GM12892 (cell line): ENCODE measurements around the gene TYW1B.
"Not testable (repeated sequence)": the region's sequence is repeated elsewhere in the genome, so short reads cannot be mapped to it uniquely, and the experiment has no call there.

Experiments used
- POLR2A ChIP-seq: IDR thresholded peaks from 2 replicates; pipeline ENCODE4 v1.6.1; 2011; ENCODE audit warnings: low read depth, low read length, control low read depth
- POLR2AphosphoS5 ChIP-seq: IDR thresholded peaks from 2 replicates; pipeline ENCODE4 v1.6.1; 2011; ENCODE audit warnings: low read depth, low read length, control low read depth

DNA sequence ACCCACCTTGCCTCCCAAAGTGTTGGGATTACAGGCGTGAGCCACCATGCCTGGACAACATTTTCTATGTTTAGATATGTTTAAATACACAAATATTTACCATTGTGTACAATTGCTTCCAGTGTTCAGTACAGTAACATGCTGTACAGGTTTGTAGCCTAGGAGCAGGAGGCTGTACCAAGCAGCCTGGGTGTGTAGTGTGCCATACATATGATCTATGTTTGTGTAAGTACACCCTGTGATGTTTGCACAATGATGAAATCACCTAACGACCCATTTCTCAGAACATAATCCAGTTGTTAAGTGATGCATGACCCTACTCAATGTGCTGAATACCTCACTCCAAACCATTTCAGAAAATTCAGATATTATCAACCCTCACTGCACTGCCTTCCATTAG is 24.9 kb upstream of the TYW1B start:
- not testable (repeated sequence) for TF ChIP-seq POLR2AphosphoS5, POLR2A
